Stimulated activated CD8-positive, alpha-beta memory T cell treated with anti-CD3 and anti-CD28 coated beads, Interleukin-12 subunit alpha, Interleukin-12 subunit beta, amount 100 ng/mL, for 1 hour (primary cell): ENCODE data around the gene PPP1R26.

ENCODE experiments used
- DNase-seq: peaks from one replicate; pipeline ENCODE4 v3.0.0-alpha.2; 2020; ENCODE audit warnings: low read depth

The PPP1R26 gene

GRCh38 chr9:135461936-135462335, 17.6 kb upstream of the PPP1R26 start:
- DNase-seq, result no peak

GRCh38 chr9:135463140-135463539, 16.4 kb upstream of the PPP1R26 start:
- DNase-seq, result no peak

DNA sequence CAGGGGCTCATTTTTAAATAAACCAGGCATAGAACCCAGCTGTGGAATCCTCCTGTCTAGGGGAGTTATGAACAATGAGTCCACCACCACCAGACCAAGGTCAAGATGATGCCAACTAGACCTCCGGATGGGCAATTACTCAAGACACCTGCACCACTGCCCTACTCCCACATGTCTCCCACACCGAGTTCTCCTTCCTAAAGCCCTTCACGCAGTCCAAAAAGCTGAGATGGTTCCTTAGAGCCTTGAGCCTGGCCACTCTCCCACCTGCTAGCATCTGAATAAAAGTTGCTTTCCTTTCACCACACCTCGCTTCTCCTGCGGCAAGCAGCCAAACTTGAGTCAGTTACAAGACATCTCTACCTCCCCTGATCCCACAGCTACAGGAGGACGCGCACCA, 15.4 kb upstream of the PPP1R26 start:
- no peak for DNase-seq

DNA sequence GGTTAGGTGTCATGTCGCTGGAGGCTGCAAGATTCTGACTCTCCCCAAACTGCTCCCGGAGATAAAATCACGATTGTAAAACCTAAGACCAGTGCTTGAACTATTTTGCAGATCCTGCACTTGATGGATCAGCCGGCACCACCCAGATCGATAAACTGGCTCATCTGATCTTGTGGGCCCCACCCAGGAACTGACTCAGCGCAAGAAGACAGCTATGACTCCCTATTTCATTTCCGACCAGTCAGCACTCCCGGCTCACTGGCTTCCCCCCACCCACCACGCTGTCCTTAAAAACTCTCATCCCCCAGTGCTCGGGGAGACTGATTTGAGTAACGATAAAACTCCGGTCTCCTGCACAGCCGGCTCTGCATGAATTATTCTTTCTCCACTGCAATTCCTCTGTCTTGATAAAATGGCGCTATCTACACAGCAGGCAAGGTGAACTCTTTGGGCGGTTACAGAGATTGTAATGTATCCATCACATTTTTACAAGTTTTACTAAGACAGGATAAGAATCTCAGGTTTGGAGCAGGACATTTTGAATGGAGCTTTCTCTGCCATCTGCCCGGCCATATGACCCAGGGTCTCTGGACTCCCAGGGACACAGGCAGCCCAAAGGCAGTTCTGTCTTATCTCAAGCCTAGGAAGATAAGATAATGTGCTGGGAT, 10.6 kb upstream of the PPP1R26 start:
- no peak for DNase-seq

DNA sequence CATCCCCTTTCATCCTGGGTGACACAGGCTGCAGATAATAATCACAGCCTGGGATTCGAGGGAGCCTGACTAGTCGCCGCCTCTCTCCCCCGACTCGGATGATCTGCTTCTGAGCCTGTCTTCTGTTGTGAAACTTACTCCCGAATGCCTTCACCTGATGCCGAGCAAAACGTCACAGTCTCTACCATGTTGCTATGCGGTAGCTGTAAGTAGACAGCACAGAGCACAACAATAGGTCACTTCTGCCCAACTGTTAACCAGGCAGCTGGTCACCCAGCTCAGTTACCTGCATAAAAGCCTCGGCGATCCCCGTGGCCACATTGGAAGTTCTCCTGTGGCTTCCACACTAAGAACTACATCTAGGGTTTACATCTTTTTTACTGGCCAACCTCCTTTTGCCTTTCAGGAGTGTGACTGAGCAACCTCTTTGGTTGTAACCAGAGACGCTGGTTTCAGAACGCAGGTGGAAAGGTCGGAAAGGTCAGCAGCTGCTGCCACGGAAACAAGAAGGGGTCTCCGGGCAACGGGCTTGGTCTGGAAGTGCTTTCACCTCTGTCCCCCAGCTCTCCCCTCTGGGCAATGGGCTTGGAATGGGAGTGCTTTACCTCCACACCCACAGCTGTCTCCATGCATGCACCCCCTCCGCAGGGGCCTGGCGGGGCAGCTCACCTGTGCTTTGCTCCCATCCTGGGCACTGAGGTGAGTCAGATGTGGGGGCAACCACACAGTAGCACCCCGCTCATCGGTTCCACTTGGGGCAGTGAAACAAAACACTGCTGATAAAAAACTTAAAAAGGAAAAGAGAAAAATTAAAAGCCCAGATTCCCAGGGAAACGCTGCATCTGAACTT, 7.6 kb upstream of the PPP1R26 start:
- DNase-seq, result no peak

GRCh38 chr9:135473972-135474543, 5.5 kb upstream of the PPP1R26 start:
- DNase-seq, result no peak

- no peak for DNase-seq
These were observed 4.7 kb upstream of the PPP1R26 start for GRCh38 chr9:135474915-135475314.

GRCh38 chr9:135476561-135477355, 2.8 kb upstream of the PPP1R26 start:
- no peak for DNase-seq

DNA sequence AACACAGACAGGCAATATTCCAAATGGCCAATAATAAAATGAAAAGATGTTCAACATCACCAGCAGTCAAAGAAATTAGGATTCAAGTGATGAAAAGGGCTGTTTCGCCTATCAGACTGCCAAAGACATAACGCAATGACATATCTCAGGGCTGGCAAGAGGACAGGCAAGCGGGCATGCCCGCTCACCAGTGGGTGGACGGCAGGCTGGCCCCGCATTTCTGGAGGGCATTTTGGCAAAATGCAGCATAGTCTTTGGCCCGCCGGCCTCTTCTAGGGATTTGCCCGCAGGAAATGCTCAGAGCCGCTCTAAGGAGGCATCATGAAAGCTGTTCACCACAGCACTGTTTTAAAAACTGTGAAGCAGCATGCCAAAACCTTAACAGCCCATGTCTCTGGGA, 1.4 kb upstream of the PPP1R26 start:
- no peak for DNase-seq

DNA sequence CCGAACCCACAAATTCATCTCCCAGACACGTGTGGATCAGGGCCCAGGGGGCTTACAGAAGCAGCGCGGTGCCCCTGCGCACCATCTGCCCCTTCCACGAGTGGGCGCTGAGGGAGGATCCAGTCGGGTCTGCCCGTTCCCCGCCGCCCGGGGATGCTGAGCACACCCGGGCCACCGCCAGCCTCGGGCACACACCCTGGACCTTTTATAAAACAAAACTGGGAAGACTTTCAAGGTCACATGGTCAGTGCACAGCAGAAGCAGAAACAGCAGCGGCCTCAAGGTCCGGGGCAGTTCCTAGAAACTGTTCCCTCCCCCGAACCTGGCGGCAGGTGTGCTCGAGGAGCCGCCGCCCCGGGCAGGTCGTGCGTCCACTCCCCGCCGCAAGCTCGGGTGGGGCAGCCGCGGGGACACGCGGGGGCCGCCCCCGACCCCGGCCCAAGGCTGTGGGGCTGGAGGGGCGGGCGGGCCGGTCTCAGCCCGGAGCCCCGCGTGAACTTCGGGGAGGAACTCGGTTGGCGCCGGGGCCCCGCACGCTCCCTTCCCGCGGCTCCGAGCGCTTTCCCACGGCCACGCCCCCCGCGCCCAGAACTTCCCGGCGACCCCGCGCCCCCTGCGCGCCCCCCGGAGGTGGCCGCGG, 633 bp upstream of the PPP1R26 start:
- no peak for DNase-seq

DNA sequence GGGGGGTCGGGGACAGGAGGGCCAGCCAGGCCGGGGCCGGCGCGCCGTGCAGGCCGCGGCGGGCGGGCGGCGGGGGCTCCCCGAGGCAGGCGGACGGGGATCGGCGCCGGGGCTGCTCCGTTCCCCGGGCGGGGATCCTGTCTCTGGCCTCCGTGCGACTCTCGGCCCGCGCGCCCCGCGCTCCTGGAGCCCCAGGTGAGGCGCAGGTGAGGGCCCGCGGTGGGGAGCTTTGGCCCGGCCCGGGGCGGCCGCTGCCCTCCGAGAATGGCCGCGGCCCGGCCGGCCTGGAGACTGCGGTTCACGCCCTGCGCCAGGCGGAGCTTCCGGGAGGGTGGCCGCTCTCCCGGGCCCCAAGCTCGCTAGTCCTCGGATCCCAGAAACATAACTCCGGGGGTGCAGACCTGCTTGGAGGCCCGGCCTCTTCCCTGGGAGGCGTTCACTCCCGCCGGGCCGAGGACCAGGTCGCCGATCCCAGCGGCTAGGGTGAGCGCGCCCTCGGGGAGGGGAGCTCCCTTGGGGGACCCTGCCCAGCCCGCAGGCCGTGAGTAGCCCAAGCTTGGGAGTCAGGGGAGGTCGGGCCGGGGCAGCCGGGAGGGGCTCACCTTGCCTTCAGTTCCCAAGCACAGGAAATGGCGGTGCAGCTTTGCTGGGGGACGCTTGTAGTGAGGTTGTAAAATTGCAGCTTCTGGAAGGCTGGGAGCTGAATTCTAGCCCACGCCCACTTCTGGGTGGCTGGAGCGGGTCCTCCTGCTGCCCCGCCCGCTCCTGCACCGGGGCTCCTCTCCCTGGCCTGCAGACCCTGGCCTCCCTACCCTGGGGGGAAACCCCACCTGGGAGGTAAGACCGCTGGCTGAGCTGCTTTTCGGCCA, 723 bp downstream of the PPP1R26 start:
- DNase-seq, result no peak

DNA sequence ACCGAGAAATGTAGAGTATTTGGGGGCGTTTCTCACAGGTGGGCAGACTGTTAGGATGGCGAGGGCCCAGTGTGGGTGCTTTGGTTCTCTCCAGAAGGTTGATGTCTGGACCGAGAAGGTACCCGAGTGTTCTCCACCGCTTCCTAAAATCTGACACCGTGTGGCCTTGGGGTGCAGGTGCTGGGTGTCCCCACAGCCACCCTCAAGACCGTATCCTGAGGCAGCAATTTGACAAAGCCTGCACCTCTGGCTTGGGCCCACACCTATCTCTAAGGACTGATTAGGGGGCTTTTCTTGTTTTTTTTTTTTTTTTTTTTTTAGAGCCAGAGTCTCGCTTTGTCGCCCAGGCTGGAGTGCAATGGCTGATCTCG, 1.3 kb downstream of the PPP1R26 start:
- DNase-seq, result no peak

- DNase-seq, result no peak
These were observed 2.6 kb downstream of the PPP1R26 start for GRCh38 chr9:135482015-135482754.

DNA sequence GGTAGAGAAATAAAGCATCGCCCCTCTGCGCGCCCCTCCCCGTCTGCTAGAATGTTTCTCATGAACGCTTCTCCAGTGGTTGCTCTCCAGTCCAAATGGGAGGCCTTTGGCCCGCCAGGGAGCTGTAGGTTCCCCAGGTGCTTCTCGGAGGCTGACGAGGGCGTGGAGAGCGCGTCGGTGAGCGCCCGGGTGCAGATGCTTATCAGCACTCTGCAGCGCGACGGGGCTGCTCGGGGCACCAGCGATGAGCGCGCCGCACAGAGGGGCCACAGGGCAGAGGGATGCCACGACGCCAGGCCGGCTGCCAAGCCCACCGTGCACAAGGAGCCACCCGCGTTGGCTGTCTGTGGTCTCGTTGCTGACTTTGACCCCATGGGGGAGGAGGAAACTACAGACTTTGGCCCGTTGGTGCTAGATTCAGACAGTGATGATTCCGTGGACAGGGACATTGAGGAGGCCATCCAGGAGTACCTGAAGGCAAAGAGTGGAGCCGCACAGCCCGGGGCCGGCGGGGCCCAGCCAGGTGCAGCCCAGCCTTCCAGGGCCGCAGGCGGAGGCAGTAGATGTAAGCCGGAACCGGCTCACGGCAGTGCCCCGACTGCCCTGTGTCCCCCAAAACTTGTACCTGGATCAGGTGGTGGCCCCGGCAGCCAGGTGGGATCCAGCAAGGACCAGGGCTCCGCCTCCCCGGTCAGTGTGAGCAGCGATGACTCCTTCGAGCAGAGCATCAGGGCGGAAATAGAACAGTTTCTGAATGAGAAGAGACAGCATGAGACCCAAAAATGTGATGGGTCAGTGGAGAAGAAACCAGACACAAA, 5.1 kb downstream of the PPP1R26 start:
- no peak for DNase-seq

- no peak for DNase-seq
These were observed 5.8 kb downstream of the PPP1R26 start for GRCh38 chr9:135485385-135485784.

GRCh38 chr9:135485832-135486231, 6.2 kb downstream of the PPP1R26 start:
- no peak for DNase-seq

- DNase-seq, result no peak
These were observed 6.9 kb downstream of the PPP1R26 start for GRCh38 chr9:135486267-135487065.

- DNase-seq, result no peak
These were observed 7.9 kb downstream of the PPP1R26 start for GRCh38 chr9:135487281-135488012.
